Smooth muscle cell (in vitro differentiated cells): ENCODE results near the gene FAAP100. TPM values are rescaled to one million over a fixed set of nuclear protein-coding genes. Genes with fewer than 3 reads are reported as not detected.
A peak's percentile ranks its signal among the peaks of the same experiment; 100 is the strongest.

ENCODE experiments used
- DNase-seq: peaks from one replicate; lab custom pipeline; 2025; ENCODE audit not compliant: unreplicated experiment; lab: John Stamatoyannopoulos, UW
- H2AFZ ChIP-seq: fragments of 200-600 bp; sonication (generic); 2 replicates; pipeline ENCODE4 v1.6.0; 2016; ENCODE audit warnings: antibody characterized with exemption, low read depth, mild to moderate bottlenecking
- H3F3A ChIP-seq: fragments of 200-600 bp; sonication (generic); 2 replicates; pipeline ENCODE4 v1.6.0; 2017; ENCODE audit warnings: antibody characterized with exemption, low read depth
- H3K27ac ChIP-seq: fragments of 200-600 bp; sonication (generic); 2 replicates; pipeline ENCODE4 v1.5.1; 2016; ENCODE audit warnings: low read depth, mild to moderate bottlenecking
- H3K27me3 ChIP-seq: fragments of 200-600 bp; sonication (generic); 2 replicates; pipeline ENCODE4 v1.6.1; 2016; ENCODE audit warnings: low read depth, mild to moderate bottlenecking
- H3K36me3 ChIP-seq: fragments of 200-600 bp; sonication (generic); 2 replicates; pipeline ENCODE4 v1.5.1; 2016; ENCODE audit warnings: low read depth
- H3K4me1 ChIP-seq: fragments of 200-600 bp; sonication (generic); 2 replicates; pipeline ENCODE4 v1.5.1; 2016; ENCODE audit warnings: low read depth
- H3K4me2 ChIP-seq: fragments of 200-600 bp; sonication (generic); 2 replicates; pipeline ENCODE4 v1.6.0; 2016; ENCODE audit warnings: mild to moderate bottlenecking
- H3K4me3 ChIP-seq: fragments of 200-600 bp; sonication (generic); 2 replicates; pipeline ENCODE4 v1.5.1; 2016; ENCODE audit warnings: mild to moderate bottlenecking
- H3K79me2 ChIP-seq: fragments of 200-600 bp; sonication (generic); 2 replicates; pipeline ENCODE4 v1.6.0; 2016; ENCODE audit warnings: low read depth, mild to moderate bottlenecking
- H3K9ac ChIP-seq: fragments of 200-600 bp; sonication (generic); 2 replicates; pipeline ENCODE4 v1.6.0; 2016; ENCODE audit warnings: low read depth
- H3K9me3 ChIP-seq: fragments of 200-600 bp; sonication (generic); replicated peaks from 2 replicates; pipeline ENCODE4 v1.5.1; 2016; ENCODE audit warnings: low read depth
- H4K20me1 ChIP-seq: fragments of 200-600 bp; sonication (generic); 2 replicates; pipeline ENCODE4 v1.6.0; 2016; ENCODE audit warnings: low read depth
- CTCF ChIP-seq: fragments of 200-600 bp; sonication (generic); IDR thresholded peaks from 2 replicates; pipeline ENCODE4 v1.5.1; 2017; ENCODE audit warnings: borderline replicate concordance, mild to moderate bottlenecking, antibody characterized with exemption; ENCODE audit not compliant: insufficient read depth, poor library complexity, severe bottlenecking
- WGBS: methylation state at CpG from one replicate; pipeline ENCODE4 v1.1.7; 2016; ENCODE audit warnings: low lambda C conversion rate; 5-methylcytosine and 5-hydroxymethylcytosine counted together
- polyA plus RNA-seq: library from polyadenylated mRNA; unstranded; fragments of >200 nt; fragmentation: Nextera tagmentation; extraction: Ambion mirVana; gene quantifications from 2 replicates; pipeline ENCODE4 v1.2.1, GENCODE V29; 2016
- total RNA-seq: library from RNA; depleted of rRNA; stranded (reverse); fragments of >200 nt; gene quantifications from 2 replicates; pipeline ENCODE4 v1.2.3, GENCODE V29; 2014

FAAP100 gene
- total and polyA plus RNA-seq, 2 experiments from 2014 or later, result 17.9 to 28.5 TPM

GRCh38 chr17:81566461-81567126 lies 14.4 kb upstream of the FAAP100 start:
- Histone ChIP-seq H3K4me3 (peak overlapping the region; percentile 29), H3K4me1 (peaks cover 19% of the 10 kb centered on the region), H4K20me1 (no peaks in the 10 kb centered on the region), H3K36me3 (no peaks in the 10 kb centered on the region), H3K9ac (peak overlapping the region; percentile 72), H3K27me3 (no peaks in the 10 kb centered on the region), H2AFZ (no peak overlapping the region), H3K4me2 (peak overlapping the region; percentile 78), H3K27ac (peak overlapping the region; percentile 95), H3F3A (peaks cover 54% of the 10 kb centered on the region), H3K9me3 (no peaks in the 10 kb centered on the region), H3K79me2 (peaks cover 10% of the 10 kb centered on the region)
- peak; percentile 86 for DNase-seq
- TF ChIP-seq CTCF, result no peak
- 4% methylated on average over 8 of the region's 8 CpGs for WGBS

GRCh38 chr17:81565231-81565630 lies 13.1 kb upstream of the FAAP100 start:
- no peak for DNase-seq
- H3K27me3 ChIP-seq, result no peaks in the 10 kb centered on the region
- H3K4me2 ChIP-seq, result peak overlapping the region; percentile 67
- no peaks in the 10 kb centered on the region for H3K36me3 ChIP-seq
- H2AFZ ChIP-seq, result no peak overlapping the region
- no peak for TF ChIP-seq CTCF
- no peaks in the 10 kb centered on the region for H3K9me3 ChIP-seq
- 96% methylated on average over 15 of the region's 16 CpGs for WGBS
- H3K79me2 ChIP-seq, result peaks cover 13% of the 10 kb centered on the region
- peaks cover 58% of the 10 kb centered on the region for H3F3A ChIP-seq
- H3K4me3 ChIP-seq, result no peak overlapping the region
- no peaks in the 10 kb centered on the region for H4K20me1 ChIP-seq
- peak overlapping the region; percentile 95 for H3K27ac ChIP-seq
- peaks cover 19% of the 10 kb centered on the region for H3K4me1 ChIP-seq
- H3K9ac ChIP-seq, result no peak overlapping the region

GRCh38 chr17:81564778-81565177 lies 12.6 kb upstream of the FAAP100 start:
- Histone ChIP-seq H3K36me3 (no peaks in the 10 kb centered on the region), H3K27me3 (no peaks in the 10 kb centered on the region), H3K4me1 (peaks cover 19% of the 10 kb centered on the region), H3K9ac (no peak overlapping the region), H3K4me2 (peak overlapping the region; percentile 67), H3K9me3 (no peaks in the 10 kb centered on the region), H3F3A (peaks cover 55% of the 10 kb centered on the region), H2AFZ (no peak overlapping the region), H3K79me2 (peaks cover 13% of the 10 kb centered on the region), H3K4me3 (no peak overlapping the region), H3K27ac (peak overlapping the region; percentile 95), H4K20me1 (no peaks in the 10 kb centered on the region)
- TF ChIP-seq CTCF, result no peak
- no peak for DNase-seq
- 95% methylated on average over 15 of the region's 17 CpGs for WGBS
